GM12878 (cell line): Measurements from ENCODE around the gene SPHK2.

Experiments
- BHLHE40 ChIP-seq, 2 experiments: fragments of 450-650 bp in 1 of 2; IDR thresholded peaks; 2 replicates each; pipeline ENCODE4 v1.6.1; 2011 to 2017; ENCODE audit warnings: low read depth in 2 of 2, borderline replicate concordance in 1 of 2, improper control_type of control experiment in 1 of 2, low read length in 1 of 2, mild to moderate bottlenecking in 1 of 2
- CBX3 ChIP-seq: fragments of 200-600 bp; sonication (generic); IDR thresholded peaks from 2 replicates; pipeline ENCODE4 v1.6.1; 2016; ENCODE audit warnings: low read depth, borderline replicate concordance
- CHD1 ChIP-seq: IDR thresholded peaks from 2 replicates; pipeline ENCODE4 v1.6.1; 2012; ENCODE audit warnings: low read depth, low read length, improper control_type of control experiment
- CTCF ChIP-seq, 3 experiments: IDR thresholded peaks in 2 of 3; conservative IDR thresholded peaks in 1 of 3; 2 replicates each; pipeline ENCODE4 v1.5.1; 2011; ENCODE audit warnings: low read depth in 3 of 3, low read length in 3 of 3, mild to moderate bottlenecking in 3 of 3, control low read depth in 2 of 3, moderate library complexity in 2 of 3, inconsistent platforms in 1 of 3, mixed read lengths in 1 of 3; ENCODE audit not compliant: control insufficient read depth in 2 of 3, insufficient read depth in 1 of 3; ENCODE audit errors: extremely low read depth in 1 of 3
- GABPA ChIP-seq: IDR thresholded peaks from 2 replicates; pipeline ENCODE4 v1.6.1; 2014; ENCODE audit warnings: antibody characterized with exemption, low read depth, mild to moderate bottlenecking, inconsistent platforms
- HDAC6 ChIP-seq: fragments of 200-600 bp; sonication (generic); IDR thresholded peaks from one replicate; pipeline ENCODE4 v1.8.0; 2017; ENCODE audit warnings: antibody characterized with exemption; ENCODE audit not compliant: unreplicated experiment
- NR2C1 ChIP-seq: fragments of 450-650 bp; IDR thresholded peaks from 2 replicates; pipeline ENCODE4 v1.6.1; 2017; ENCODE audit warnings: antibody characterized with exemption, mild to moderate bottlenecking, moderate library complexity
- POLR2A ChIP-seq: IDR thresholded peaks from 2 replicates; pipeline ENCODE4 v1.6.1; 2011; ENCODE audit warnings: low read depth, mild to moderate bottlenecking, low read length
- SKIL ChIP-seq: fragments of 450-650 bp; IDR thresholded peaks from 2 replicates; pipeline ENCODE4 v1.6.1; 2017; ENCODE audit warnings: mild to moderate bottlenecking, low read depth, inconsistent platforms; ENCODE audit not compliant: poor library complexity, severe bottlenecking

- TF ChIP-seq CHD1 (no peak), NR2C1 (no peak), HDAC6 (no peak), CTCF (IDR thresholded peaks at IDR 0.05 in 2 of 3, conservative IDR thresholded peaks at IDR 0.05 in 1 of 3; ENCODE audit: control insufficient read depth in 2 of 3, extremely low read depth in 1 of 3, insufficient read depth in 1 of 3, low read depth in 3 of 3, low read length in 3 of 3) (no peak), BHLHE40 (IDR thresholded peaks at IDR 0.05; ENCODE audit: borderline replicate concordance in 1 of 2, low read depth in 2 of 2, low read length in 1 of 2) (no peak), GABPA (no peak), CBX3 (no peak), POLR2A (no peak), SKIL (no peak)
Measured at GRCh38 chr19:48582168-48582567, 37.1 kb upstream of the SPHK2 start.
